Vagina (tissue), 2 donors: Measurements from ENCODE around the gene SLC2A4RG.

Experiments used
- POLR2A ChIP-seq, 2 donors: fragments of 450-650 bp; IDR thresholded peaks; one replicate each; pipeline ENCODE4 v1.6.1; 2017; ENCODE audit warnings: antibody characterized with exemption in 2 of 2, mild to moderate bottlenecking in 2 of 2, moderate library complexity in 2 of 2
- POLR2AphosphoS5 ChIP-seq, 2 donors: sonication (generic); formaldehyde crosslinking; IDR thresholded peaks; one replicate each; pipeline ENCODE4 v1.9.0; 2017; ENCODE audit warnings: antibody characterized with exemption in 2 of 2, mild to moderate bottlenecking in 2 of 2, low read depth in 1 of 2; ENCODE audit not compliant: insufficient read depth in 1 of 2
- TF ChIP-seq, protein P1 (sequence below), 3 experiments: fragments of 450-650 bp in 2 of 3; fragments of 200-600 bp in 1 of 3; sonication (generic) in 1 of 3; IDR thresholded peaks; one replicate each; pipeline ENCODE4 v1.5.1; 2017 to 2019; ENCODE audit warnings: antibody characterized with exemption in 3 of 3, mild to moderate bottlenecking in 2 of 3, moderate library complexity in 2 of 3

- TF ChIP-seq, protein P1, sequence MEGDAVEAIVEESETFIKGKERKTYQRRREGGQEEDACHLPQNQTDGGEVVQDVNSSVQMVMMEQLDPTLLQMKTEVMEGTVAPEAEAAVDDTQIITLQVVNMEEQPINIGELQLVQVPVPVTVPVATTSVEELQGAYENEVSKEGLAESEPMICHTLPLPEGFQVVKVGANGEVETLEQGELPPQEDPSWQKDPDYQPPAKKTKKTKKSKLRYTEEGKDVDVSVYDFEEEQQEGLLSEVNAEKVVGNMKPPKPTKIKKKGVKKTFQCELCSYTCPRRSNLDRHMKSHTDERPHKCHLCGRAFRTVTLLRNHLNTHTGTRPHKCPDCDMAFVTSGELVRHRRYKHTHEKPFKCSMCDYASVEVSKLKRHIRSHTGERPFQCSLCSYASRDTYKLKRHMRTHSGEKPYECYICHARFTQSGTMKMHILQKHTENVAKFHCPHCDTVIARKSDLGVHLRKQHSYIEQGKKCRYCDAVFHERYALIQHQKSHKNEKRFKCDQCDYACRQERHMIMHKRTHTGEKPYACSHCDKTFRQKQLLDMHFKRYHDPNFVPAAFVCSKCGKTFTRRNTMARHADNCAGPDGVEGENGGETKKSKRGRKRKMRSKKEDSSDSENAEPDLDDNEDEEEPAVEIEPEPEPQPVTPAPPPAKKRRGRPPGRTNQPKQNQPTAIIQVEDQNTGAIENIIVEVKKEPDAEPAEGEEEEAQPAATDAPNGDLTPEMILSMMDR (IDR thresholded peaks at IDR 0.05), result no peak
- TF ChIP-seq POLR2AphosphoS5 (IDR thresholded peaks at IDR 0.05; ENCODE audit: insufficient read depth in 1 of 2, low read depth in 1 of 2), result no peak
- no peak for TF ChIP-seq POLR2A (IDR thresholded peaks at IDR 0.05)
Observed at GRCh38 chr20:63785691-63786131, 46.1 kb downstream of the SLC2A4RG start.
